MM.1S (cell line): ENCODE data around the gene NALCN.

Source experiments
- EZH2 ChIP-seq: fragments of 300-600 bp; sonication (generic); optimal IDR thresholded peaks from 2 replicates; pipeline ENCODE3; 2017; ENCODE audit warnings: low read depth, mild to moderate bottlenecking, antibody characterized with exemption, low read length, mixed read lengths
- EZH2phosphoT487 ChIP-seq: fragments of 300-600 bp; sonication (generic); IDR thresholded peaks from 2 replicates; pipeline ENCODE4 v1.6.1; 2018; ENCODE audit warnings: antibody characterized with exemption, low read length
- TF ChIP-seq, protein P1 (sequence below): fragments of 300-600 bp; sonication (generic); IDR thresholded peaks from 2 replicates; pipeline ENCODE4 v1.5.1; 2016; ENCODE audit warnings: antibody characterized with exemption, low read length, mixed read lengths

DNA sequence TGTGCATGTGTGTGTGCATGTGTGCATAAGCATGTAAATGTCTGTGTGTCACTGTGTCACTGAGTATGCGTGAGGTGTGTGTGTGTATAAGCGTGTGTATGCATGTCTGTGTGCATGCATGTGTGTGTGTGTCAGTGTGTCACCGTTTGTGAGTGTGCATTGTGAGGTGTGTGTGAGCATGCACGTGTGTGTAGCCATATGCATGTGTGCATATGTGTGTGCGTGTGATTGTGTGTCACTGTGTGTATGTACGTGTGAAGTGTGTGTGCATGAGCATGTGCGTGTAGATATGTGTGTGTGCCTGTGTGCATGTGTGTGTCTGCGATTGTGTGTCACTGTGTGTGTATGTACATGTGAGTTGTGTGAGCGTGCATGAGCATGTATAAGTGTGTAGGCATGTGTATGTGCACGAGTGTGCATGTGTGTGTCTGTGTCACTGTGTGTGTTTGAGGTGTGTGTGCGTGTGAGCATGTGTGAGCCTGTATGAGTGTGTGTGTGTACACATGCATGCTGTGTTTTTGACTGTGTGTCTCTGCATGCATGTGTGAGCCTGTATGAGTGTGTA lies 144.5 kb downstream of the NALCN start:
- TF ChIP-seq, protein P1, sequence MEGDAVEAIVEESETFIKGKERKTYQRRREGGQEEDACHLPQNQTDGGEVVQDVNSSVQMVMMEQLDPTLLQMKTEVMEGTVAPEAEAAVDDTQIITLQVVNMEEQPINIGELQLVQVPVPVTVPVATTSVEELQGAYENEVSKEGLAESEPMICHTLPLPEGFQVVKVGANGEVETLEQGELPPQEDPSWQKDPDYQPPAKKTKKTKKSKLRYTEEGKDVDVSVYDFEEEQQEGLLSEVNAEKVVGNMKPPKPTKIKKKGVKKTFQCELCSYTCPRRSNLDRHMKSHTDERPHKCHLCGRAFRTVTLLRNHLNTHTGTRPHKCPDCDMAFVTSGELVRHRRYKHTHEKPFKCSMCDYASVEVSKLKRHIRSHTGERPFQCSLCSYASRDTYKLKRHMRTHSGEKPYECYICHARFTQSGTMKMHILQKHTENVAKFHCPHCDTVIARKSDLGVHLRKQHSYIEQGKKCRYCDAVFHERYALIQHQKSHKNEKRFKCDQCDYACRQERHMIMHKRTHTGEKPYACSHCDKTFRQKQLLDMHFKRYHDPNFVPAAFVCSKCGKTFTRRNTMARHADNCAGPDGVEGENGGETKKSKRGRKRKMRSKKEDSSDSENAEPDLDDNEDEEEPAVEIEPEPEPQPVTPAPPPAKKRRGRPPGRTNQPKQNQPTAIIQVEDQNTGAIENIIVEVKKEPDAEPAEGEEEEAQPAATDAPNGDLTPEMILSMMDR, result no peak
- TF ChIP-seq EZH2 (no peak), EZH2phosphoT487 (no peak)
